ENCODE results near the gene EMC10.

EMC10 gene

GRCh38 chr19:50500753-50501151, 24.4 kb downstream of the EMC10 start:
- TF ChIP-seq CTCF (conservative IDR thresholded peaks at IDR 0.05), result no peak

GRCh38 chr19:50501186-50501567, 24.9 kb downstream of the EMC10 start:
- no peak for TF ChIP-seq CTCF (conservative IDR thresholded peaks at IDR 0.05)
- H3K27ac ChIP-seq, result no peak overlapping the region

More at GRCh38 chr19:50500753-50501151, 24.4 kb downstream of the EMC10 start:
- H3K27ac ChIP-seq, result no peak overlapping the region

GRCh38 chr19:50501568-50502475, 25.5 kb downstream of the EMC10 start:
- no peak overlapping the region for H3K27ac ChIP-seq
- TF ChIP-seq CTCF (conservative IDR thresholded peaks at IDR 0.05), result no peak

- no peak for TF ChIP-seq CTCF (conservative IDR thresholded peaks at IDR 0.05)
These were observed 29.7 kb downstream of the EMC10 start for GRCh38 chr19:50505856-50506611.

GRCh38 chr19:50506700-50507099, 30.4 kb downstream of the EMC10 start:
- TF ChIP-seq CTCF (conservative IDR thresholded peaks at IDR 0.05), result no peak
- no peak overlapping the region for H3K27ac ChIP-seq

More at GRCh38 chr19:50505856-50506611, 29.7 kb downstream of the EMC10 start:
- H3K27ac ChIP-seq, result no peak overlapping the region

GRCh38 chr19:50507376-50507775, 31.1 kb downstream of the EMC10 start:
- no peak overlapping the region for H3K27ac ChIP-seq
- TF ChIP-seq CTCF (conservative IDR thresholded peaks at IDR 0.05), result no peak

GRCh38 chr19:50508843-50509190, 32.5 kb downstream of the EMC10 start:
- H3K27ac ChIP-seq, result no peak overlapping the region
- no peak for TF ChIP-seq CTCF (conservative IDR thresholded peaks at IDR 0.05)

Measured in VCaP (cell line).